ENCODE data around the gene PDE6A. TPM values are rescaled to one million over a fixed set of nuclear protein-coding genes. Genes with fewer than 3 reads are reported as not detected.

Gene PDE6A
- total RNA-seq, 1 donor from 2014 or later, result 0.48 TPM

DNA sequence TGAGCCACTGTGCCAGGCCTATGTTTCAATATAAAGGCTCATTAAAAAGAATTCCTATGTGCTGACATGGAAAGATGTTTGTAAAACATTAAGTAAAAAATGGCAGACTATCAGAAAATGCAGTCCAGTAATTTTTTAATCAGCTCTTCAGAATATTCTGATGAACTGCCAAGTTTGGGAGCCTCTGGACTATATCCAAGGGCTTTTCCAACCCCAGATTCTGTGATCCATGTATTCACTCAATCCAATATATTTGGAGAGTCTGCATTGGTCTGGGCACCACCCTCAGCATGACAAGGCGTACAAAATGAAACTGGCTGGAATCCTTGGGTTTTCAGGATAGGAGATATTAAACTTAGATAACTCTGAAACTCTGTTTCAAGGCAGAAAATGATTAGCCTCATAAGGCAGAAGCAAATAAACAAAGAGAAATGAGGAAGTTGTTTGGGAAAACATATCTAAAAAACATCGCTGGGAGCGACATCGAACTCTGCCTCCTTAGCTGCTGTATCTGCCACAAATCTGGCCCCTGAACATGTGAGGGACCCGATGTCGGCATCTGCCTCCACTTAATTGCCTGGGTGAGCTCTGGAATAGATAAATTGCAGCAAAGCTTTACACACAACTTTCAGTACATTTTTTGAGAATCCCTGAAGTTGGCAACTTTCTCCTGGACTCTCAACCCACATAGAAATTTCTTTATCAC is 14.4 kb downstream of the PDE6A start:
- no peak for ATAC-seq

DNA sequence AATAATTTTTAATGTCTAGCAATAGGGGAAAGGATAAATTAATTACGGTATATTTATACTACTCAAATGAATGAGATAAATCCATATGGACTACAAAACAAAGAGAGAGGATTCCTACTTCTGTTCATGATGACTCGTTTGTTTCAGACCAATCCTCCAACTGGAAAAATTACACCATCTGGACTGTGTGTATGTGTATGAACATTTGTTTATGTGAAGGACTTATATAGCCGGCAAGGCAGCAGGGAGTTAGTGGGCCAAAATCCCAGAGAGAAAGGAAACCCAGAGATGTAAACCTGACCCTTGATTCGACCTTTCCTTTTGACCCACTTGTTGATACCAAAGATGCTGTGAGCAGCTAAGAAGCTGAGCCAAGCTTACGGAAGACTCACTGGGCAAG is 20.1 kb downstream of the PDE6A start:
- ATAC-seq, result no peak

DNA sequence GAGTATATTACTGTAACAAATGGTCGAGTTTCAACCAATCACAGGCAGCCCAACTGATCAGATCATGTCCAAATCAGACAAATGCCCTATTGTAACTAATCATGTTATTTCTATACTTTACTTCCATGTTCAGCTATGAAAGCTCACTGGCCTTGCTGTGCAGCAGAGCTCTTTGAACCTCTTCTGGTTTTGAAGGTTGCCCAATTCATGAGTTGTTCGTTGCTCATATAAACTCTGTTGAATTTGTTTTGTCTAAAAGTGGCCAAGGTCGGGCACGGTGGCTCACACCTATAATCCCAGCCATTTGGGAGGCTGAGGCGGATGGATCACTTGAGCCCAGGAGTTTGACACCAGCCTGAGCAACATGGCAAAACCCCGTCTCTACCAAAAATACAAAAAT is 21.6 kb downstream of the PDE6A start:
- ATAC-seq, result peak; percentile 68

DNA sequence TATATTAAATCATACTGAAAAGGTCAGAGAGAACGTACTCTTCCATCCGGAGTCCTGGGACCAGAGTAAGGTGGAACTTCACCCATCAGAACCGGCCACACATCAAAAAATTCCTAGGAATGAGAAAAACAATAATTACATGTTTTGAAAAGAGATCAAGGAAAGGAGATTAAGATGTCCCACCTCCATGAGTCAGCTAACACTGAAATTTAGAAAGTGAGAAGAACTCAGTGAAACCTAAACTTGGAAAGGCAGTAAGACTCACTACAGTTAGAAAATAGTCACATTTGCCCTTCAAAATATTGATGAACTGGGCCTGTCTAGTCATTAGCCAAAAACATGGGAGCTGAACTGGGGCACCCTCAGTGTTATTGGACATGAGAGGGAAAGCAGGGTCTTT is 23.0 kb downstream of the PDE6A start:
- ATAC-seq, result no peak

DNA sequence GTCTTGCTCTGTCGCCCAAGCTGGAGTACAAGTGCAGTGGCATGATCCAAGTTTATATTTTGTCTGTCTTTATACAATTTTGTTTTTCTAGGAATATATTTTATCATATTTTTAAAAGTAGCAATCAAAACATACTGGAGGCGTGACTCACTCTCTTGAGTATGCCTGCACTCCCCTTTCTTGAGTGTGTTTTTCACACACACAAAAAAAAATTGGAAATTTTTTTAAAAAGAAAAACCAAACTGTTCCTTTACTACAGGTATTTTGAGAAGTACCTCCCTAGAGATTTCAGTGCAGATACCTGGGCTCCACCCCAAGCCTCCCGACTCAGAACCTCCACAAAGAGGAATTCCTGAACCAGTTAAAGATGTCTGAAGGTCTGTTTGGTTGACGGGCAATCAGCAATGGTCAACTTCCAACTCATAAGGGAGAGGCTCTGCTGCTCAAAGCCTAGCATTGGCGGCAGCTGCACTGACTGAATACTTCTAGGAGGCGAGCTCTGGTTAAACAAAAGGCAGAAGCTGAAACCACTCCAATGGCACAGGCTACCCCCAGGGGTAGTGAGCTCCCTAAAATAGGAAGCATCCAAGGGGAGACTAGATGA is 27.4 kb downstream of the PDE6A start:
- ATAC-seq, result no peak

DNA sequence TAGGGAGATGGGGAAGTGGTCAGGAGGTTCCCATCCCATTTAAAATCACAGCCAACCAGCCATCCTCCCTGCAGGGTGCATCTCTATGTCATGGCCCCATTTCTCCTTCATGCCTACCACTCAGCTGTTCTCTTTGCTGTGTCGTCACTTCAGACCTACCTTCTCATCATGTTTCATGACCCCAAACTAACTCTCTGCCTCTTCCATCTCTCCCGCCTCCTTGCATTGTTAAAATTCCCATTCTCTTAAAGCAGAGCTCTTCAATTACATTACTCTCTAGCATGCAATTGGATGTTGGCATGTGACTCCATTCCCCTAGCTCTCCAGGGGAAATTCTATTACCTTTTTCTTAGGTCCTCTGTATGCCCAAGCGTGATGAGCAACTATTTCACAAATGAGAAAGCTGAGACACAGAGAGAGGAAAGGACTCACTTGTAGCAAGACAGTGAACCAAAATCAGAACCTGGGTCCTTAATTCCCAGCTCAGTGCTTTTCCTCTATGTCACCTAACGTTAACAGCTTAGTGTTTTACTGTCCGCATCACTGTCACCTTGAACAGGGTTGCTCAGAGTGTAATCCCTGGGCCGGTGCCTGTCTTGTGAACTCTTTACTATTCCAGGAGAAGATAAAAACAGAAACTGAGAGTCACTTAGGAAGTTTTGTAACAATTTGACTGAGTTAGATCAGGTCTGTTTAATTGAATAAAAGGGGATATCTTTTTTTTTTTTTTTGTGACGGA is 28.1 kb downstream of the PDE6A start:
- no peak for ATAC-seq

DNA sequence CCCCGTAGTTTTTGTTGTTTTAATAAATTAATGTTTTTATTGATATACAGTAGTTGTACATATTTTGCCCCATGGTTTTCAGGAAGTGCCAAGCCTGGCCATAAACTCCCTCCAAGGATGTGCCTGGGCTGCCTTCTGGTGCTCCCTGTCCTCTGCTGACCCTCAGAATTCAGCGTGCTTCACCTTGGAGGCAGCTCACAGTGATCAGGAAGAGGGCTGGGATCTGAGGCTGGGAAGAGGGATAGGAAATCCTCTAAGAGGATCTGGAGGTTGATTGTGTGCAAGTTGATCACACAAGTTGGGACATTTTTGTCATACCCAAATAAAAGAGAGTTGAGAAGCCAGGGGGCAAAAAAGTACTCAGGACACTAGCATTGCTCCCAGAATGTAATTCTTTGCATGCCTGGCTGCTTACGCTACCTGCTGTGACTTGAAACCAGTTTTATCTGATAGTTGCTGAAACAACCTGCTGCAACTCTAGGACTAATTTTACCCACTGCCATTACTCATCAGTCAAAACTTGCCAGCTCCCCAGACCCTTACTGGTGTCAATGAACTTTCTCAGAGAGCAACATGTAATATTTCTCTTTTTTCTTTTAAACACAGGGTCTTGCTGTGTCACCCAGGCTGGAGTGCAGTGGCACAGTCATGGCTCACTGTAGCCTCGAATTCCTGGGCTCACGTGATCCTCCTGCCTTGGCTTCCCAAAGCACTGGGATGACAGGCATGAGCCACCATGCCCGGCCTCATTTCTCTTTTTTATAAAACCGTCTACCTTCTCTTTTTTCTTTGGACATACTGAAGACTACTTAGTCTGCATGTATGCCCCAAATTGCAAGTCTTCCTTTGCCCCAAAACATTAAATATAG is 29.0 kb downstream of the PDE6A start:
- ATAC-seq, result peak; percentile 45

DNA sequence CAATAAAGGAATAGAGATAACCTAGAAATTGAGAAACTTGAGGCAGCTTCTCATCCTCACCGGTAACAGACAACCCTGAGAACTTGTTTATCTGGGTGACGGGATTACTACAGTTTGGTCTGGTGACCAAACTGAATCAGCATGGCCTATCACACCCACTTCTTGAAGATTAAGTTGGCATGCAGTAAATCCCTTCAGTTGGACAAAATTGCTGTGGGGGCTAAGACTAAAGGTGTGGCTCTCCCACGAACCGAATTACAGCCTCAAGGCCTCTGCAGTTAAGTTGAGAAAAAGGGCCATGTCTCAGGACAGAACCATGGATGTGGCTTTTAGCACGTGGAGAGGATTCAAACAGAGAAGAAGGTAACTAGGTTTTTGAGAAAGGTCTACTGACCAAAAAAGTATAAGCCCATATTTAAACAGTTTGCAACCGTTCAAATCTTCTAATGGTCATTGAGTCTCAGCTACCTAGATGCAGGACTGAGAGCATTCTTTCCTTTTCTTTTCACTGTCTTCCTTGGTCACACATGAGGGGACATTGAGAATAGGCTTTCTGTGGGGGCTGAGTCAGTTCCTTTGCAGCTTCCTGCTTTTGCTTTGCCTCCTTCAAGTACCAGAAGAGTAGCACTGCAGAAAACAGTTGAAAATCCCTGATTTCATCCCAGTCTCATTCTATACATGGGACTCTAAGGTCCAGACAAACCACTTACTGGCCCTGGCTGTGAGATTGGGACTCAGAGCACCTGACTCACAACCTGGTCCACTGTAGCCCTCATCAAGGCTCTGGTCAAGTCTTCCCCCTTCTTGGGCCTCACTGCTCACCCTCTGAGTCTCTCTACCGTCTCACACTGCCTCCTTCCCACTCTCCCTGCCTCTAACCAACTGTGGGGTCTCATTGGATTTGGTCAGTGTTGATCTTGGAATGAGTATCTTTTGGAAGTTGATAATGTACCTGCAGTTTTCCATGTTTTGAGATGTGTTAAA is 30.9 kb downstream of the PDE6A start:
- ATAC-seq, result peak; percentile 76

DNA sequence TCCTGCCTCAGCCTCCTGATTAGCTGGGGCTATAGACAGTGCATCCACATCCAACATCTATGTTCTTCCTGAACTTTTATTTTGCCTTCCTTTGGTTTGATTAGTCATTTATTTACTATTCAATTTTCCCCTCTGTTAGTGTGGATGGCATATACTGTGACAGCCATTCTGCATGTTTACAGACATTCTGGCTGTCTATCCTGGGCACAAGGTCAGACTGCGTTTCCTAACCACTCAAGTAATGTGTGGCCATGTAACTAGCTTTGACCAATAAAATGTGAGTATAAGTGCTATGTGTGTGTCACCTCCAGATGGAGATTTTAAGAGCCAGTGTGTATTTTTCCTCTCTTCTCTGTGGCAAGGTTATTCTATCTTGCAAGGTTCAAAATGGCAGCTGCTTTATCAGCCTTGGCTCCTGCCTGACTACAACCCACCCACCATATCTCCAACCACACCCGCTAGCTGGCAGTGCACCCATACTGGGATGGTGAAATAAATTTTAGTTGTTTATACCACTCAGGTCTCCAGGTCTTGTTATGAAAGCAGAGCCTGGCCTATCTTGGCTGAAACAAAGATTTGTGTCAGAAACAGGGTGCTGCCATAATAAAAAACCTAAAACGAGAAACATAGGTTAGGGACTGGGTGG is 32.2 kb downstream of the PDE6A start:
- ATAC-seq, result no peak

DNA sequence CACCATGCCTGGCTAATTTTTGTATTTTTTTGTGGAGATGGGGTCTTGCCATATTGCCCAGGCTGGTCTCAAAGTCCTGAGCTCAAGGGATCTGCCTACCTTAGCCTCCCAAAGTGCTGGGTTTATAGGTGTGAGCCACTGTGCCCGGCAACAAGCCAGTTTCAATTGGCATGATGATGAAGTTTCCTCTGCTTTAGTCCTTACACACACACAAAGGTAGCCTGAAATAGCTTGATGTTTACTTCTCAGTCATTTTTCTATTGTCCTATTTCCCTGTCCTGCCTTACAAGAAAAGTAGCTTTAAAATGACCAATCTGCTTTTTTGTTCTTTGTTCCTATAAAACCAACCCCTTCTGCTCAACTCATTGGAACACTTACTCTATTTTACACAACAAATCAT is 33.6 kb downstream of the PDE6A start:
- peak; percentile 82 for ATAC-seq

DNA sequence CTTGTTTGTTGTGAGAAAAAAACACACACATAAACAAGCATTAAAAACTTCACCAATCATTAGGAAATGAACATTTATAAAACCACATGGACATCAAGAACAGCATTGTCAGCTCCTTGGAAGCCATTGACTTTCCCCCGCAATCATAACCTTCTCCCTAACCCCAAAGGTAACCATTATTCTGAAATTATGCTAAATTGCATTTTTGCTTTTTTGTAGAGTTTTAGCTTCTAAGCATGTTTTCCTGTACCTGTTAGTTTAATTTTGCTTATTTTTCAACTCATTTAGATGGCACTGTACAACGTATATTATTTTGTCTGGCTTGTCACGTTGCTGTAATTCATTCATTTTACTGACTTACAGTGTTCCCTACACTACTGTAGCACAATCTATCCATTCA is 36.8 kb downstream of the PDE6A start:
- ATAC-seq, result no peak

DNA sequence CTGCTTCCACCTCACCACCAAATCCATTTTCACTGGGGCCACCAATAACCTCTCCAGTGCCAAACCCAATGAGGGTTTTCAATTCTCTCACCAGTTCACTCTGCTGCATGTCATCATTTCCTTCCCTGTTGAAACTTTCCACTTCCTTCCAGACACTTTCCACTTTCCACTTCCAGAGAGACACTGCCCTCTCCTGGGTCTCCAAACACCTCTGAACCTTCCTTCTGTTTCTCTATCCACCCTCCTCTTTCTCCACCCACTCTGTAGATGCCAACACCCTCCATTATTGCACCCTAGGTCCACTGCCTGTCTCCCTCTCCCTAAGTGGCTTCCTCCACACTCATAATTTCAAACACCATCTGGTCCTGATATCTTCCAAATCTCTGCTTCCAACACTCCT is 39.6 kb downstream of the PDE6A start:
- peak; percentile 36 for ATAC-seq

DNA sequence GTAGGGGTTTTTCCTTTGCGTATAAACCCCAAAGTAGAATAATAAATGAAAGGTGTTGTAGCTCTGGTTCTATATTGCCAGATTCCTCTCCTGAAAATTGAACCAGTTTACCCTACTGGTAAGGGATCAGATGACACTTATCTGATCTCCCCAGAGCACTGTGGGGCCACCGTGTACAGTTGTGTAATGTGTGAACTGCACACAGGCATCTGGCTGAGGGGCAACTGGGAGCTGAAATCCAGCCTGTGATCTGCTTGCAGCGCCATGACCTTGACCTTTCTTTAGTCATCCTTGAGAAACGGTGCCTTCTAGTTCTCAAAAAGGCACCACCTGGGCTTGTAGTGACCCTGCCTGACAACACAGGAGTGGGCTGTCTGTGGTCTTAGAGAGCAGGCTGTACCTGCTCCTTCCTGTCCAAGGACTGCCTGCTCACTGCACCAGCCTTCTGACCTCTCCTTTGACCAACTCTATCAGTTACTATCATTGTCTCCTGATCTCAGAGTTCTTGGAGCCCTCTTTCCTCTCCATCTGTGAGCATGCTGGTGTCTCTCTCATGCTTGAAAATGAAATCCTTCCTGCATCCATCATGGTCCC is 40.2 kb downstream of the PDE6A start:
- ATAC-seq, result no peak

DNA sequence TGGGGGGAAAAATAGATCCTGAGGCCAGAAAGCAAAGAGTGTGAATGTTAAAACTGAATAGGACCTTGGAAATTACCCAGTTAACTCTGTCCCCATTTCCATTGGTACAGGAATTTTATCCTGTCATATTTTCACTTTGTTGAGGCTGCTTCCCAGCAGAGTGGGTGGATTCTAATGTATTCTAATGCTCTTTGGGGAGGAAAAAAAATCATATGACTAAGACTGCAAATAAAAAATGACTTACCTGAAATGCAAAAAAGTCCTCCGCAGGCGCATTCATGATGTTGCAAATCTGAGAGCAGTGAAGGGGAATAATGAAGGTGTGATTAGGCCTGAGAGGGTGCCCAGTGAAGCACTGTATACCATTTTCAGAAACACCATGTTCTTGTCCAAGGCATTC is 41.2 kb downstream of the PDE6A start:
- ATAC-seq, result no peak

DNA sequence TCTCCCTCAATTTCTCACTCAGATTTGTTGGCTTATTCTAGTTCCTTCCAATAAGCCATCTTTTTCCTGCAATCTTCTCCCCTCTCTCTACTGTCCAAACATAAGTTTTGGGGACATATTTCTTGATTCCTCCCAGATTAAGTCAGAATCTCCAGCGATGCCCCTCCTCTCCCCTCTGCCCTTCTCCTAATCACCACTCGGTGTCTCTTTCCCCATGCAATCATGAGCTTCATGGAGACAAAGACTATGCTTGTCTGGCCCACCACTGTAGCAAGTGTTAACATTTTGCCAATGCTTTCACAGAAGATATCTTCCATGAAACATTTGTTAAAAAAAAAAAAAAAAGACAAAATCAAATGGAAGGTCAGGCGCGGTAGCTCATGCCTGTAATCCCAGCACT is 42.4 kb downstream of the PDE6A start:
- no peak for ATAC-seq

DNA sequence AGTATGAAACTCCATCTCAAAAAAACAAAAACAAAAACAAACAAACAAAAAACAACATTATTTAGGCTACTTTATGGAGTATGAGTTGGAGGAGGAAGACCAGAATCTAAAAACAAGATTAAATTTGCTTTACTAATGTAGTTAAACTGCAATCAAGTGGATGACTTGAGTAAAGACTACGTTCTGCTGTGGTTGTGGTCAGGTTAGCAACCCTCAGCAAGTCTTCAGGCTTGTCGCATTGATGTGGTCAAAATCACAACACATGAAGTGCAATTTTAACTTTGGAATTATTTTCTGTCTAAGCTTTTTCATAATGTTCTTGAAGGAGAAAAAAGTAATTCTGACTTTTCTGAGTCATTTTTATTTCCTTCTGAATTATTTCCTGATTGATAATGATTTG is 43.1 kb downstream of the PDE6A start:
- ATAC-seq, result no peak

DNA sequence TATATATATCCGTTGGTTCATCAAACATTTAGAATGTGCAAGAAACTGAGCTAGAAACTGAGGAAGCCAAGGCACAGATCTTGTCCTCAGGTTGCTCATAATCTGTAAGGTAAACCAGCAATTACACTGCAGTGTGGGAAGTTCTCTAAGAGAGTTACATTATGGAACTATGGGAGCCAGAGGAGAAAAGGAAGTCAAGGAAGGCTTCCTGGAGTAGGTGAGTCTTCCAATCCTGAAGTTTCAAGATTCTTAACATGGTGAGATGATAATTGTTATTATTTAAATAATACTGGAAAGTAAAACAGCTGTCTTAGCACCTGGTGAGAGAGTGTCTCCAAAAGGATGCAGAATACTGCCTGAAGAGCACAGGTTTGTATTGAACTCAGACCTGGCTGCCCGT is 44.2 kb downstream of the PDE6A start:
- ATAC-seq, result no peak

DNA sequence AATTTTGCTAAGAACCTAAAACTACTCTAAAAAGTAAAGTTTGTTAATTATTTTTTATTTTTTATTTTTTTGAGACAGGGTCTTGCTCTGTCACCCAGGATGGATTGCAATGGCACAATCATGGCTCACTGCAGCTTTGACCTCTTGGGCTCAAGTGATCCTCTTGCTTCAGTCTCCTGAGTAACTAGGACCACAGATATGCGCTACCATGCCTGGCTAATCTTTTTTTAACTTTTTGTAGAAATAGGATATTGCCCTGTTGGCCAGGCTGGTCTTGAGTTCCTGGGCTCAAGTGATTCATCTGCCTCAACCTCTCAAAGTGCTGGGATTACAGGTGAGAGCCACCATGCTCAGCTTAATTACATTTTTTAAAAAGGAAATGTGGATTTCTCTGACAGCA is 45.8 kb downstream of the PDE6A start:
- ATAC-seq, result no peak

DNA sequence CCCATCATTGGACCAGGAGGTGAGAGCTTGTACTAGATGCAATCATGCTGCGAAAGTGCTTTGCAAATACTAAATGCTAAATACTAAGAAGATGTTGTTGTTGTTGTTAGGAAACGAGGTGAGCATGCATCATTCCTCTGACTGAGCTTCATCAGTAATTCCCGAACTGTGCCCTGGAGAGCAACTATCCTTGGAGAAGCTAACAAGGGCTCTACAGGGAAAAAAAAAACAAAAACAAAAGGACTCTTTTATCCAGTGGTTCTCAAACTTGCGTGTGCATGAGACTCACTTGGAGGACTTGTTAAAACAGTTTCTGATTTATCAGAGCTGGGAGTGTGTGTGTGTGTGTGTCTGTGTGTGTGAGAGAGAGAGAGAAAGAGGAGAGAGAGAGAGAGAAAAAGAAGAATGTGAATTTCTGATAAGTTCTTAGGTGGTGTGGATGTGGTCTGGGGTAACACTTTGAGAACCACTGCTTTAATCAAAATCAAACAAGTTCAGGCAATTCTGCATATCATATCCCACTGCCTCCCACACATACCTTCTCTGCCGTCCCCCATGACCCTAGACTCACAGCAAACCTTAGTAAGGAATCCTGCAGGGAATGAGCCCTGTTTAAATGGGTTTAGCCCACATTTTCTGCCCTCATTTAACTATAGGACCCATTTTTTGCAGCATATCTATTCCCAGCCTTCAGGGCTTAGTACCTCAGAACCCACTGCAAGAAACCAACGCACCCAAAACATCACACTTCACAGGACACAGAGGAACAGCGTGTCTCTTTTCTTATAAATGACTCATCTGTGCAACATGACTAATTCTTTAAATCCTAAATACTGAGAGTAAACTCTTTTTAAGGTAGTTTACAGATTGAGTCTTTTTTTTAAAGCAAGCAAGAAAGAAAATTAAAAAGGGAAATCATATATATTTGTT is 48.9 kb downstream of the PDE6A start:
- ATAC-seq, result peak; percentile 72

DNA sequence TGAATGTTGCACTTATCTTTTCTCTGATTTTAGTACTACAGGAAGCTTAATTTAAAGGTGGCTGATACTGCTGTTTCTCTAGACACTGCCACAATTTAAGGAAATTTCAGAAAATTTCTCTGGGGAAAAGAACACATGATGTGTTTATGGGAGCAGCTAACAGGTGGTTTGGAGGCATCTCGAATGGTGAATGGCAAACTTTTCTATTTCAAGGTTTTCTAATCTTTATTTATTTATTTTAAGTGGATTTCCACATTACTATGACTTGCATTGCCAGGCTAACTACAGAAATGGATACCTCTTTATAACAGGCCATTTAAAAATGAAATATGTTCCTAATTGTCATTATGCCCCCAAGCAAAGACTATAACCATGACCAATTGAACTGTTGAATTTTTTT is 50.4 kb downstream of the PDE6A start:
- no peak for ATAC-seq

Measured in esophagus mucosa (tissue), 1 donor.